Daoy (cell line): ENCODE data around the gene FHIT. TPM values are rescaled to one million over a fixed set of nuclear protein-coding genes. Genes with fewer than 3 reads are reported as not detected.
A peak's percentile ranks its signal among the peaks of the same experiment; 100 is the strongest.
"Not testable (repeated sequence)": the region's sequence is repeated elsewhere in the genome, so short reads cannot be mapped to it uniquely, and the experiment has no call there.

Experiments
- DNase-seq: peaks from one replicate; pipeline ENCODE4 v3.0.0-alpha.2; 2015; ENCODE audit warnings: low read depth
- total RNA-seq: library from RNA; depleted of rRNA; stranded (reverse); fragments of >200 nt; shearing (Covaris generic); gene quantifications from 2 replicates; pipeline ENCODE4 v1.2.3, GENCODE V29; 2014

FHIT gene
- total RNA-seq, 1 experiment from 2014 or later, result not detected

DNA sequence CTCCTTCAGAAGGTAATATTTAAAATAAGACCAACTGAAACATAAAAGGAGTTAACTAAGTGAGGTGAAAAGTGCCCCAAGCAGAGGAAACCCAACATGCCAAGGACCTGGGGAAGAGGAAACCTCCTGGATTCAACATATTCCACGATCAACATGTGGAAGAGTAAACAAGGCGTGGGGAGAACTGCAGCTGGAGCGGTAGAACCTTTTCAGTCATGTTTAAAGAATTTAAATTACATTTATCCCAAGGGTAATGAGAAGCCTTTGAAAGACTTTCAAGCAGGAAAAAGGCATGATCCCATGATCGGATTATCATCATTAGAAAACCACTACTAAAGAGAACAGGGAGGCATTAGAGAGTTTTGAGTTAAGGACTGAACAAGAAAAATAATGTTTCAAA, 330.7 kb downstream of the FHIT start:
- DNase-seq, result no peak

DNA sequence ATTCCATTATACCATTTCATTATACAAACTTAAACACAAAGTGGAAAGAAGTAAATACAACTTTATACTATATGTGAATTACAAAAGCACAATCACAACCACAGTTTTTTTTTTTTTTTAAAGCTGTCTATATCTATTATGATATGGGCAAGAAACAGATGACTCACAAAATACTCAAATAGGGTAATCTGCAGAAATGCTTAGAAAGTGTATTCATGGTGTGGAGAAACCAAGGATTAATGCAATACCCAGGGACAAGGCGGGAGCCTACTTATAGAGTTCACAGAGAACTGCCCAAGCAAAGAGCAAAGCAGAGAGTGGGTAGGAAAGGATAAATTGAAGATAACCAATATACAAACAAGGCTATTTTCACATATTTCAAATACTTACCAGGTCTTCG, 332.0 kb downstream of the FHIT start:
- DNase-seq, result no peak

- no peak for DNase-seq
These were observed 334.1 kb downstream of the FHIT start for GRCh38 chr3:60917141-60917540.

DNA sequence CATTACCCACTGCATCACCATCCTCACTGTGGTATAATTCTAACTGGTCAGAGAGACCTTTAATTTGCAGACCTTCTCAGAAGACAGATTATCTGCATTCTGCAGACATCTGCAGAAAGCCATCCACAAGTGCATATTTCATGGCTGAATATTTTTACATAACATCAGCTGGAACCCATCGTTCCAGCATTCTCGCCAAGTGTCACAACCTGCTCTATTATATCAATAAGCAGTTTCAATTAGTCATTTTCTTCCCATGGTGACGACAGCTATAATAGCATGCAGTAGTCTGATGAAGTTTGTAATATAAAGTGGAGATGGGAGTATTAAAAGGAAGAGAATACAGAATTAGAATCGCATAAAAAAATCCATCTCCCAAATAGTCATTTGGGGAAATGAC, 334.7 kb downstream of the FHIT start:
- no peak for DNase-seq

DNA sequence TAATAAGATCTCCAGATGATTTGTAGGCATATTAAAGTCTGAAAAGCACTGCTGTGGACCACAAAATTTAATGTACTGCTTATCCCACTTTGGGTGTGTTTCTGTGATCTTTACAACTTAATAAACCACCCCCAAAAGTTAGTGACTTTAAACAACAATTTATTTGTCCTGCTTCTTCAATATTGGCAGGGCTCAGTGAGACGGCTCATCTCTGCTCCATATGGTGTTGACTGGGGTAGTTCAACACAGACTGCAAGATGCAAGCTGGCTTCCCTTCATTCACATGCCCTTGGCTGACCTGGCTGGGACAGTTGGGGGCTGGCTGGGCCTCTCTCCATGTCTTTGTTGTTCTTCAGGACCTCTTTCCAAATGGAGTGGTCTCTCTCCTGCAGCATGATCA, 337.8 kb downstream of the FHIT start:
- no peak for DNase-seq

GRCh38 chr3:60912876-60913275, 338.4 kb downstream of the FHIT start:
- DNase-seq, result no peak

- DNase-seq, result no peak
These were observed 339.1 kb downstream of the FHIT start for GRCh38 chr3:60912142-60912541.

GRCh38 chr3:60909526-60909925, 341.7 kb downstream of the FHIT start:
- no peak for DNase-seq

DNA sequence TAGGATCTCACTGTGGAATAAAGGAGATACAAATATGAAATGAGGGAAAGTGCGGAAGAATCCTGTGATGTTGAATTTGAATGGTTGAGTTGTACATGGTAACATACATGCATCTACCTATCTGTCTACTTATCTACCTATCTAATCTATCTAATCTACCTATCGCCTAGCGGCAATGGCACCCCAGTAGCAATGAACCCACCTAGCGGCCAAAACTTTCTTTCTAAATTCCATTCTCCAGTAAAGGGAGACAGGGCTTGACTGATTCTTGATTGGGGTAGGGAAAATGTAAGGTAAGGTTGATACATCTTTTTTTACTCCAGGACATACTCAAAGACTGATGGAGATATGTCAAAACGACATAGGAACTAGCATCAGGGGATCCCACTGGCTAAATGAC, 345.0 kb downstream of the FHIT start:
- no peak for DNase-seq

DNA sequence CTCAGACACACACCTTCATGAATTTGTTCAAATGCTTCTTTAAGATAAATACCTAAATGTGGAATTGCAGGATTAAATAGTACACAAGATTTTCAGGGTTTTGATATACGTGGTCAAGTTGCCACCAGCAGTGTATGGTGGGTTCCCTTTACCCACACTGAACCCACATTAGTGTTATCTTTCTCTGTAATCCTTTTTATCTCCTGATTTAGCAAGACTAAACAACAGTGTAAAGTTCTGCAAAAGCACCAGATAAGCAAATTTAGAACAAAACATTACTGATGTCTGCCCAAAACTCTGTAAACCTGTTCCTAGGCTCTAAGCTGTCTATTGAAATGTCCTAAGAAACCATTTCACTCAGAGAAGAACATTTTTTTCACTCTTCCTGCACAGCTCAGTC, 352.9 kb downstream of the FHIT start:
- no peak for DNase-seq

GRCh38 chr3:60893946-60894345, 357.3 kb downstream of the FHIT start:
- DNase-seq, result no peak

GRCh38 chr3:60890226-60890625, 361.0 kb downstream of the FHIT start:
- peak; percentile 0 for DNase-seq

DNA sequence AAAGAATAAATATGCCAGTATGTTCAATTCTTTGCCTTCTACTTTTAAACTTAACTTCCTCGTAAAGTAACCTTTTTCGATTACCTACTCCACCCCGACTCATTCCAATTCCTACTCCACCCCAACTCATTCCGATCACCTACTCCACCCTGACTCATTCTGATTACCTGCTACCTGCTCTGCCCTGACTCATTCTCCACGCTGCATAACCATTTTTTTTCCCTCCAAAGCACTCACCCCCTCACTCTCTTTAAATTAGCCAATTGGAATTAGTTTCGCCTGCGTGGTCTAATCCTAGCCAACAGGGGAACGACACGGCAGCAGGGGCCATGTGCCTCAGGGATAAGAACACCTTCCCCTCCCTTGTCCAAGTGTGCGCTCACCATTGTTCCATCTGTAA, 362.3 kb downstream of the FHIT start:
- DNase-seq, result not testable (repeated sequence)

- no peak for DNase-seq
These were observed 363.7 kb downstream of the FHIT start for GRCh38 chr3:60887574-60887973.

GRCh38 chr3:60886518-60886917, 364.7 kb downstream of the FHIT start:
- DNase-seq, result no peak

- DNase-seq, result no peak
These were observed 367.2 kb downstream of the FHIT start for GRCh38 chr3:60884005-60884404.

GRCh38 chr3:60877188-60877587, 374.1 kb downstream of the FHIT start:
- no peak for DNase-seq

DNA sequence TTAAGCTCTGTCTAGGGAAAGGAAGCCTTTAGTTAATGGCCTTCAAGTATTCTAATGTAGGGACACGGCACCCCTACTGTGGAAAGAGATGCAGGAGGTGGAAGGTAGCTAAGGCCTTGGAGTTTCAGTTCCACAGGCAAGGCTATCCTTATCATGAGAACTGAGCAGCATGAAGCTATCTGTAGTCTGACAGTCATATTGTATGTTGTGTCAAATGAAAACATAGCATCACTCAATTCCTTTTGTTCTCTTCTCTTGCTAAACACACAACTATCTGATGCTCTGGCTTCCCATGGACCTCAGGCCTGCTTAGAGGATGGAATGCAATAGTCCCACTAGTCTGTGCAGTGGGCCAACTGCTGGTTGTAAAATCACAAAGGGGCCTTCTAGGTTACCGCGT, 380.9 kb downstream of the FHIT start:
- no peak for DNase-seq

DNA sequence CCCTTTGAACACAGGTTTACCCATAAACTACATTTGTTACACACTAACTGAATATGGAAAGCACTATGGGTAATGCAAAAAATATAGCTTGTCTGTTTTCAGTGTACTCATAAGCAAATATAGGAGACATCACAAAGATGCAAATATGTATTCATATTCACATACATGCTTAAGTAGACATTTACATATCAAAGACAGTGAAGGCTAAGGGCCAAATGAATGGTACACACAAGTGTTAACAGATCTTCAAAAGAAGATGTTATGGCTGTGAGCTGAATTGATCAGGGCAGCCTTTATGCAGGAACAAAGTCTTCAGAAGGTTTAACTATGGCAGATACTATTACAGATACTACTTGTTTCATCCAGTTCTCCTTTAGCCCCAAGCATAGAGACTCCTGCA, 384.1 kb downstream of the FHIT start:
- no peak for DNase-seq

- DNase-seq, result no peak
These were observed 394.8 kb downstream of the FHIT start for GRCh38 chr3:60856257-60857046.

DNA sequence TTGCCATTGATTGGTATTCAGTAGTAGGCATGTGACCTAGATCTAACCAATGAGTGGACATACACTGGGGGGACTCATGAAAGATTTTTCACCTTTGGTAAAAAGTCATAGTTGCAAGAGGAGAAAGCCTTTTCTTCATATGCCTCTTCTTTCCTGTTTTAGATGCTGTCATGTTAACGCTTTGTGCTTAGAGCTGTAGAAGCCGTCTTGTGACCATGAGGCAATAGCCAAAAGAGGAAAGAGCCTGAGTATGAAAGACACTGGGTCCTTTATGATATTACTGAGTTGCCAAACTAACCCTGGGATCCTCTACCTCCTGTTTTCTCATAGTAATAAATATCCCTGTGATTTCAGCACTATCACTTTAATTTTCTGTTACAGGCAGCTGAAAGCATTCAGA, 396.0 kb downstream of the FHIT start:
- DNase-seq, result no peak

DNA sequence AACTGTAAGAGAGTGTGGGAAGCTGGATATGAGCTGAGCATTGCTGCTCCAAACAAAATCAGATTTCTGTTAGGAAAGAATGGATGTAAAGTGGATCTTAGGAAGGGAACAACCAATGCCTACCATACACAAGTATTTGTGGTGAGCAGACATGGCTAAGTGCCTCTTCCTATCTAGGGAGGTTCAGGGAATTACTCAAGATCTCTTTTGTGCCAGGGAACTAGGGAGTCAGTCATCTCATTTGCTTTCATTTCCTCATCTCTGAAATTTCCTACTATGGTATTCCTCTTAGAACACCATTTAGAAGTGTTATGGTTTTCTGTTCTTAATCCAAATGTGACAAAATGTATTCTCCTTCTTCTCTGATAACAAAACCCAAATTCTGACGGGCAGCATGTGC, 396.5 kb downstream of the FHIT start:
- no peak for DNase-seq

GRCh38 chr3:60847791-60848190, 403.5 kb downstream of the FHIT start:
- DNase-seq, result no peak

DNA sequence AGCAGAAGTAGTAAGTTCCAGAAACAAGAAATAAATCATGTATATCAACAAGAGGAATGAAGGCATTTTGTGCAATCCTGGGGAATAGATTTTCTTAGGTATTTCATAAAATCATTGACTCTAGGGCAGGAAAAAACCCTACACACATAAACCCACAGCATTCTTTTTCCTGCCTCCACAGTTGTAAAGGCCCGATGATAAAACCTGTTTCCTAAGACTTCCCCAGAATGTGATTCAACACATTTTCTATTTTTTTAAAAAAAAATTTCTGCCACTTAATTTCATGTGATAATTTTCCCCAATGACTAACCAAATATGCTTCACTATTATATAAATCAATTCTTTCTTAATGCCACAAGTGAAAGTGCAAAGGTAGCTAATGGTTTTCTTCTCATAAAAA, 407.0 kb downstream of the FHIT start:
- DNase-seq, result no peak
